Small intestine (tissue), 7 donors: ENCODE data around the gene MRFAP1L1. TPM values are rescaled to one million over a fixed set of nuclear protein-coding genes. Genes with fewer than 3 reads are reported as not detected.
A peak's percentile ranks its signal among the peaks of the same experiment; 100 is the strongest.

Experiments used
- DNase-seq, 2 donors: peaks; one replicate each; pipeline versions ENCODE4 v3.0.0 to v3.0.0-alpha.2; 2013
- FAIRE-seq: peaks from 2 replicates; lab custom pipeline; 2012; peaks lifted over from hg19 to GRCh38; lab: Jason Lieb, UNC
- H3K27ac ChIP-seq, 3 donors: one replicate each; pipeline ENCODE4 v1.5.1; 2013; ENCODE audit warnings: low read length in 2 of 3, mild to moderate bottlenecking in 2 of 3, control low read depth in 1 of 3, inconsistent platforms in 1 of 3, low read depth in 1 of 3, moderate library complexity in 1 of 3
- H3K27me3 ChIP-seq, 3 donors: one replicate each; pipeline ENCODE4 v1.6.1; 2013; ENCODE audit warnings: low read length in 3 of 3, inconsistent platforms in 1 of 3; ENCODE audit not compliant: control insufficient read depth in 3 of 3, insufficient read depth in 3 of 3
- H3K36me3 ChIP-seq, 3 donors: one replicate each; pipeline ENCODE4 v1.6.1; 2013; ENCODE audit warnings: low read length in 3 of 3, inconsistent platforms in 1 of 3, low read depth in 1 of 3, mild to moderate bottlenecking in 1 of 3, moderate library complexity in 1 of 3; ENCODE audit not compliant: control insufficient read depth in 3 of 3, insufficient read depth in 2 of 3
- H3K4me1 ChIP-seq, 3 donors: one replicate each; pipeline ENCODE4 v1.6.1; 2013; ENCODE audit warnings: low read length in 2 of 3, inconsistent platforms in 1 of 3, low read depth in 1 of 3, mild to moderate bottlenecking in 1 of 3, moderate library complexity in 1 of 3; ENCODE audit not compliant: control insufficient read depth in 3 of 3, insufficient read depth in 2 of 3
- H3K4me3 ChIP-seq, 3 donors: one replicate each; pipeline ENCODE4 v1.5.1; 2013; ENCODE audit warnings: low read length in 3 of 3, control low read depth in 1 of 3, inconsistent platforms in 1 of 3, low read depth in 1 of 3, mild to moderate bottlenecking in 1 of 3, moderate library complexity in 1 of 3
- H3K9me3 ChIP-seq, 2 donors: one replicate each; pipeline ENCODE4 v1.6.1; 2013; ENCODE audit warnings: low read depth in 1 of 2, low read length in 1 of 2; ENCODE audit not compliant: control insufficient read depth in 2 of 2, insufficient read depth in 1 of 2
- WGBS, 3 donors: extraction: QIAGEN DNeasy Blood & Tissue Kit; methylation state at CpG; one replicate each; pipeline ENCODE4 v1.1.7; 2013; 5-methylcytosine and 5-hydroxymethylcytosine counted together
- polyA plus RNA-seq, 4 donors: library from polyadenylated mRNA; stranded (reverse) in 3 of 4; unstranded in 1 of 4; fragments of 200-250 nt in 3 of 4; fragments of 120-200 nt in 1 of 4; gene quantifications; one replicate each; pipeline versions ENCODE4 v1.2.1 to v1.2.3, GENCODE V29; 2013
- donor health status: healthy with polysubstance abuse.
- donor health status: control.
- donor health status: control.
- donor health status: Bipolar disorder and iron deficiency.
- donor health status: healthy.

MRFAP1L1 gene
- polyA plus RNA-seq, 4 donors = 36.0 to 58.5 (median 45.2) TPM

GRCh38 chr4:6693231-6694176 lies 16.2 kb downstream of the MRFAP1L1 start, which contains the start of gene S100P:
Gene S100P (plus strand): TSS chr4:6693878. CDS start chr4:6693933, 55 bp downstream.
- no peak for FAIRE-seq
- Histone ChIP-seq H3K27me3 (no peaks in the 10 kb centered on the region), H3K36me3 (peaks cover 0 to 9% (median 0%) of the 10 kb centered on the region in 3 donors), H3K4me3 (no peak within 1 kb of the TSS), H3K4me1 (peaks cover 7 to 46% (median 8%) of the 10 kb centered on the region in 3 donors), H3K27ac (peak within 1 kb of the TSS in 2 of 3 donors; percentile 49 to 56), H3K9me3 (no peaks in the 10 kb centered on the region)
- peak; percentile 20 to 58 for DNase-seq
- 77 to 84% (median 80%) methylated on average over 29 of the region's 29 CpGs for WGBS, 3 donors

- peaks cover 0 to 9% (median 0%) of the 10 kb centered on the region in 3 donors for H3K36me3 ChIP-seq
- FAIRE-seq (no peak), DNase-seq (no peak)
- no peaks in the 10 kb centered on the region for H3K27me3 ChIP-seq
- 57 to 73% (median 65%) methylated on average over 3 of the region's 3 CpGs for WGBS, 3 donors
- H3K4me3 ChIP-seq = no peak overlapping the region
- H3K9me3 ChIP-seq = no peaks in the 10 kb centered on the region
- H3K4me1 ChIP-seq = peaks cover 7 to 52% (median 8%) of the 10 kb centered on the region in 3 donors
- peak overlapping the region in 2 of 3 donors; percentile 34 to 56 for H3K27ac ChIP-seq
Measured at GRCh38 chr4:6692806-6693205, 16.9 kb downstream of the MRFAP1L1 start.

- DNase-seq (no peak), FAIRE-seq (no peak)
- Histone ChIP-seq H3K36me3 (peaks cover 0 to 9% (median 0%) of the 10 kb centered on the region in 3 donors), H3K27me3 (no peaks in the 10 kb centered on the region), H3K27ac (peak overlapping the region in 1 of 3 donors; percentile 56), H3K4me1 (peaks cover 7 to 52% (median 8%) of the 10 kb centered on the region in 3 donors), H3K4me3 (no peak overlapping the region), H3K9me3 (no peaks in the 10 kb centered on the region)
- WGBS, 3 donors = 82 to 95% (median 91%) methylated on average over 8 of the region's 8 CpGs
Measured at GRCh38 chr4:6692379-6692778, 17.3 kb downstream of the MRFAP1L1 start.

- Histone ChIP-seq H3K4me1 (peaks cover 0 to 41% (median 3%) of the 10 kb centered on the region in 3 donors), H3K27me3 (no peaks in the 10 kb centered on the region), H3K9me3 (no peaks in the 10 kb centered on the region), H3K36me3 (peaks cover 0 to 6% (median 0%) of the 10 kb centered on the region in 3 donors), H3K27ac (peak overlapping the region in 2 of 3 donors; percentile 66 to 77), H3K4me3 (peak overlapping the region in 1 of 3 donors; percentile 4)
- WGBS, 3 donors = 44 to 70% (median 48%) methylated on average over 15 of the region's 15 CpGs
- FAIRE-seq = no peak
- peak; percentile 24 to 68 for DNase-seq
Measured at GRCh38 chr4:6689506-6689960, 20.1 kb downstream of the MRFAP1L1 start.

GRCh38 chr4:6688879-6689505 lies 20.7 kb downstream of the MRFAP1L1 start:
- peak overlapping the region in 1 of 3 donors; percentile 9 for H3K4me3 ChIP-seq
- peaks cover 0 to 40% (median 0%) of the 10 kb centered on the region in 3 donors for H3K4me1 ChIP-seq
- H3K9me3 ChIP-seq = no peaks in the 10 kb centered on the region
- 25 to 29% (median 27%) methylated on average over 23 of the region's 23 CpGs for whole genome bisulfite sequencing, 3 donors
- FAIRE-seq (no peak), DNase-seq (peak; percentile 64 to 73)
- H3K27ac ChIP-seq = peak overlapping the region in 2 of 3 donors; percentile 66 to 77
- peaks cover 0 to 6% (median 0%) of the 10 kb centered on the region in 3 donors for H3K36me3 ChIP-seq
- no peaks in the 10 kb centered on the region for H3K27me3 ChIP-seq

- Histone ChIP-seq H3K27me3 (no peaks in the 10 kb centered on the region), H3K27ac (peak overlapping the region in 2 of 3 donors; percentile 66 to 77), H3K4me1 (peaks cover 0 to 33% (median 0%) of the 10 kb centered on the region in 3 donors), H3K4me3 (peak overlapping the region in 1 of 3 donors; percentile 9), H3K36me3 (peaks cover 0 to 6% (median 0%) of the 10 kb centered on the region in 3 donors), H3K9me3 (no peaks in the 10 kb centered on the region)
- 76 to 84% (median 77%) methylated on average over 24 of the region's 24 CpGs for WGBS, 3 donors
- DNase-seq (peak in 1 of 2 donors; percentile 37), FAIRE-seq (no peak)
Measured at GRCh38 chr4:6687947-6688878, 21.5 kb downstream of the MRFAP1L1 start.

GRCh38 chr4:6686104-6686787 lies 23.4 kb downstream of the MRFAP1L1 start:
- peaks cover 0 to 2% (median 0%) of the 10 kb centered on the region in 3 donors for H3K36me3 ChIP-seq
- WGBS, 3 donors = 67 to 80% (median 76%) methylated on average over 4 of the region's 4 CpGs
- DNase-seq (no peak), FAIRE-seq (no peak)
- no peaks in the 10 kb centered on the region for H3K27me3 ChIP-seq
- no peak overlapping the region for H3K4me3 ChIP-seq
- no peak overlapping the region for H3K27ac ChIP-seq
- H3K4me1 ChIP-seq = peaks cover 0 to 25% (median 0%) of the 10 kb centered on the region in 3 donors
- no peaks in the 10 kb centered on the region for H3K9me3 ChIP-seq
